Left renal cortex interstitium (tissue), 4 donors: ENCODE results near the gene CFAP46. TPM values are rescaled to one million over a fixed set of nuclear protein-coding genes. Genes with fewer than 3 reads are reported as not detected.
"Not testable (repeated sequence)": the region's sequence is repeated elsewhere in the genome, so short reads cannot be mapped to it uniquely, and the experiment has no call there.

ENCODE experiments used
- DNase-seq, 4 donors: peaks; one replicate each; pipeline ENCODE4 v3.0.0-alpha.2; 2013; ENCODE audit warnings: low read depth in 4 of 4, low spot score in 2 of 4, missing footprints in 1 of 4
- polyA plus RNA-seq, 4 donors: library from polyadenylated mRNA; unstranded; fragments of 120-200 nt; gene quantifications; one replicate each; pipeline ENCODE4 v1.2.1, GENCODE V29; 2013; ENCODE audit not compliant: insufficient read length in 4 of 4

Gene CFAP46
- polyA plus RNA-seq, 4 donors, result 6.2 to 12.3 (median 9.4) TPM

DNA sequence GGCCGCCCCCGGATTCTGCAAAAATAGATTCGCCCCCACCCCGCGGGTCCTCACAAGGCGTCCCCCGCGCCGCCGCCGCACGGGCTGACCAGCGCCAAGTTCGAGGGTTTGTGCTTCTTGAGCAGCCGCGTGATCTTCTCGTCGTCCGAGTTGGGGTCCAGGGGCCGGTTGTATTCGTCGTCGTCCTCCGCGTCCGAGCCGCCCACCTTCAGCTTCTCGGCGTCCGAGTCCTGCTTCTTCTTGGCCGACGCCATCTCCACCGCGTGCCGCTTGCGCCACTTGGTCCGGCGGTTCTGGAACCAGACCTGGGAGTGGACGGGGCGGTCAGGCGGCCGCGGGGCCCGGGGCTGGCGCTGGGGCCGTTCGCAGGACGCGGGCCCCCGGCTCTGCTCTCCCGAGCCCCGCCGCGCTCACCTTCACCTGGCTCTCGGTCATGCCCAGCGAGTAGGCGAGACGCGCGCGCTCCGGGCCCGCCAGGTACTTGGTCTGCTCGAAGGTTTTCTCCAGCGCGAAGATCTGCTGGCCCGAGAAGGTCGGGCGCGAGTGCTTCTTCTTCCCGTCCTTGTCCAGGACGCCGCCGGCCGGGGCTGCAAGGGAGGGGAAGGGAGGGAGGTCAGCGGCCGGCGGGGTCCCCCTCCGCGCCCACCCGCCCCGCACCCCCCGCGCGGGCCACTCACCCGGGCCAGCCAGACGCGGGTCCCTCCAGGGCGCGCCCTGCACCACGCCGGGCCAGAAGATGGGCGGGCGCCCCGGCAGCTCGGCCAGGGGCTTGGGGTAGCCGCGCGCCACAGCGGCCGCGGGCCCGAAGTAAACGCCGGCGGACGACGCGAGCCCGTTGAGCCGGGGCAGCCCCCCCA lies 157.3 kb downstream of the CFAP46 start:
- DNase-seq, result no peak

DNA sequence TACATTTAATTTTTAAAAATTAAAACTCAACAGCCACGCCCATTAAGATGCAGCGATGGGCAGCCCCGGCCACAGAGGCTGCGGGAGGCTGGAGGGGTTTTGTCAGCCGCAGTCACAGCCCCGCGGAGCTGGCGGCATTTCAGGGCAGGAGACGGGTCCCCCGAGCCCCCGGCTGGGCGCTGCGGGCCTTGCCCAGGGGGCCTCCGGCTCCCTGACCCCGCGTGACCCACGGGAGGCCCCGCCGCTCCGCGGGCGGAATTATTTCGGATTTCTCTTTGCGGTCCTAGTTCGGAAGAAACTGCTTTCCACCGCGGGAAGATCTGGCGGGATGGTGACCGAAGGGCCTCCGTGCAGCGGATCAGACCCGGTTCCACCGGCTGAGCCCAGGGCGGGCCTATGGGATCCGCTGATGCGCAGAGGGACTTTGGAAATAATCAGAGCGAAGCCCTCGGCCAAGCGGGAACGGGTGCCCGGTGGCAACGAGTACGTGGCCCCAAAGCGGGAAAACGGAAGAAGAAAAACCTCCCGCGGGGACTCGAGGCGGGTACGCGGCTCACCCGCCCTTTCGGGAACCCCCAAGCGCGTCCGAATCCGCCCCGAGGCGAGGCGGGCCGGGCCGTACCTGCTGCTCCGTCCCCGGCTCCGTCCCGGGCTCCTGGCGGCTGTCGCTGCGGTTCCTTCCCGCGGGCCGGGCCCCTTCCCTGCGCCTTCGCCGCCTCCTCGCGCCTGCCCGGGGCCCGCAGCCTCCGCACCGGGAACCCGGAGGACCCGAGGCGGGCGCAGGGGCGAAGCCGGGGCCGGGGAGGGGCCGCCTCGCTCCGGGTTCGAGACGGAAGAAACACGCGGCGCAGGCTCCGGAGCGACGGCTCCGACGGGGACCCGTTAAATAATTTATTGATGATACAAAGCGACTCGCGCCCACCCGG lies 158.2 kb downstream of the CFAP46 start:
- DNase-seq, result no peak

DNA sequence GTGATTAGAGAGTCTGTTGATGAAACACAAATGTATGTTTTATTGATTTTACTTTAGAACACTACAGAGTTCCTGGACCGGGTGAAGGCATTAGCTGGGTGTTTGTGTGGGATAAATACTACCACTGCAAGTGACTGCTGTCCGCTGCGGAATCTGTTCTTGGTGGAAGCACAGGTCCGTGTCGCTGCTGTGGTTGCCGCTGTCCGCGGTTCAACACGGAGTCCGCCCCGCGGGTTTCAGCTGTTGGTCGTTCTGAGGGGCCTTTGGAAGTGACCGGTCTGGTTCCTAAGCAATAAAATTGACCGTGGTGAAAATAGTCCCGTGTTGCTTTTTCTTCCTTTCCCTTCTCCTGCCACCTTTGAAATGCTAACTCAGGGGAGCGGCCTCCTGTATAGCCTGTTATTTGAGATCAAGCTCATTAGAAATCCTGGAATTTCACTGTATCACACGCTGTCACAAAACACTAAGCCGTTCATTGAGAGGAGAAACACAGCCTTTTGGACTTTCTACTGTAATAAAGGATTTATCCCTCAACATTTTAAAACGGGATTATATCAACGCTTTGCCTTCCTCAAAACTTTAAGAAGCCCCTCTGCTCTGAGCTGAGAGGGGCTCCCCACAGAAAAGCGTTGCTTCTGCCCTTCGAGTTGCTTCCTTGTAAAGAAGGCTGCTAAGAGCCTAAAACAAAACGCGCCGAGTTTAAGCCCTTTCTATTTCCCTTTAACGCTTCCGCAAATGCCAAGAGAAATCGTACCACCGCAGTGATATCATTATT lies 159.0 kb downstream of the CFAP46 start:
- DNase-seq, result no peak

DNA sequence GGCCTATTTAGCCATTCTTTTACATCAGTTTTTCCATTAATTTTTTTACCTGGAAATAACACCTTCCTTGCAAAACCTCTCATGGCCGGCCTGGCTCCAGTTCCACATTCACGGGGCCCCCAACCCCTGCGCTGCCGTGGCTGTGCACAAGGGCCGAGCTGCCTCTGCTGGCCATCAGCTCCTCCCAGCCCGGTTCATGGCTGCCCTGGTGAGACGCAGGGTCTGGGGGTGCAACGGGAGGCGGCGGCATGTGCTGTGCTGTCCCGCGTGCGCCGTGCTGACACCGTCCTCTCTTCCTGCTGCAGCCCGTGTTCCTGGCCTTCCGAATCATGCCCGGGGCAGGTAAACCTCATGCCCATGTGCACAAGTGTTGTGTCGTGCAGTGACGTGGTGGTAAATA lies 160.8 kb downstream of the CFAP46 start:
- DNase-seq, result no peak

DNA sequence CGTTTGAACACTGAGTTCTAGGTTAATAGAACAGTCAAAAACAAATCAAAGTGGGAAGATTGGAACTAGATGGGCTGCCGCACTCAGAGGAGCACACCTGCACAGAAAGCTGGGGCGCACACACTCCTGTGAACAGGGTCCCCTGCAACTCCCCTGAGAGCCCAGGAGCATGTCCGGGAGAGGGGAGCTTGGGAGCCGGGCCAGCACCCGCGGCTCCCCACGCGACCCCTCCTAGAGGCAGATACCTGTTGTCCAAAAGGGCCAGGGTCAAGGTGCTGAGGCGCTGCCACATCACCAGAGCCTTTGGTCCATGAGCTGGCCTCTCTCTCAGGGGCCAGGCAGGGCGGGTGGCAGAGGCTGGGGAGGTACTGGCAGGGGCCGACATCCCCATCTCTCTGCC lies 162.0 kb downstream of the CFAP46 start:
- DNase-seq, result no peak

DNA sequence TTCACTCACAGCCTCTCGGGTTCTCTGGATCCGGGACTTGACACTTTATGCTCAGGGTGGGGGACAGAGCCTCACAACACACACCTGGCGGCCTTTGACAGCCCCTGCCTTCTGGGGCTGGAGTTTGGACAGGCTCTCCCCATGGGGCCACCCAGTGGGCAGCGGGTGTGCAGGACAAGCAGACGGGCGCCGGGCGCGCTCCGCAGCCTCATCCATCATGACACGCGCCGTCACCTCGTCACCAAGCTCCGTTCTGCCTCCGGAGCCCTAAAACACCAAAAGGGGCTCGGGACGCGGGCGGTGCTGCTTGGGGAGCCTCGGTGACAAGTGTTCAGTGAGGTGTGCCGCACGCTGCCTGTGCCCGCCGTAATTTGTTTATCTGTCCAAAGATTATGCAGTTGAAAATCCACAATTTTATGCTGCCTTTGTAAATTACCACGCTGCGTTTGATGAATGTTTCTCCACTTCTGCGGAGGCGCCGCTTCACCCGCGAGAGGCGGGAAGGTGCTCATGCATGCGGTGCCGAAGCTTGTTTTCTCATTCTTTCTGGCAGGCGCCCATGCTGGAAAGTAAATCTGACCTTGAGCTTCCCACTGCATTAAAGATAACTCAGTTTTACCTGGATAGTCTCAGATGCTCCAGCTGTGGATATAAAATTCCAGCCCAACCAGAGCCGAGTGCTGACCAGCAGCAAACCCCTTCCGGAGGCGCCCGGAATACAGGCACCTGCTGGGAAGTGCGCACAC lies 162.6 kb downstream of the CFAP46 start:
- no peak for DNase-seq

DNA sequence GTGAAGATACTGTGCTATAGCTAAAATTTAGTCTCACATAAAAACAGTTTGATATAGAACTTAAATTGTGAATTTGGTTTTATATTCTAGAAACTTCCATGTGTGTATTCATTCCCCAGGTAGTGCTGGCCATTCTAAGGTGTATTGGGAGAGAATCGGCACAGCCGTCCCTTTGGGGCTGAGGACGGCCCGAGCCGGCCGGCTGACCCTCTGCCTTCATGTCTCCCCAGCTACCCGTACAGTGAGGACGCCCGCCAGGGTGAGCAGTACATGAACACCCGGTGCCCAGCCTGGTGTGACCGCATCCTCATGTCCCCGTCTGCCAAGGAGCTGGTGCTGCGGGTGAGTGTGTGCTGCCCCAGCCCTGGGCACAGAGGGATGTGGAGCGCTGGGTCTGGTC lies 164.9 kb downstream of the CFAP46 start:
- no peak for DNase-seq

DNA sequence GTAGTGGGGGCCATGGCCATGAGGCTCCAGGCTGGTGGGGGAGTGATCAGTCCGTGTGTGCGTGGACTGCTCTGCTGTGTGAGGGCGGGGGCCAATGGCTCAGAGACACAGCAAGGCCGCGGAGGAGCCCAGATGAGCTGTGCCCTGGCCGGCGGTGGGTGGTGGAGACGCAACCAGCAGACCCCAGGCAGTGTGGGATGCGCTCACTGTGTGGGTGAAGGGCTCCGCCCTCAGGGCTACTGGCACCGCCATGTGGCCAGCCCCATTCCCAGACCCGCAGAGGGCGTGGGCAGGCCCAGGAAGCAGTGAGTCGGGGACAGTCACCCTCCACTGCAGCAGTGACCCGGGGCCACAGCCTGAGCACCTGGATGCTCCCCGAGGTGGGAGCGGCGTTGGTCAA lies 165.5 kb downstream of the CFAP46 start:
- no peak for DNase-seq

DNA sequence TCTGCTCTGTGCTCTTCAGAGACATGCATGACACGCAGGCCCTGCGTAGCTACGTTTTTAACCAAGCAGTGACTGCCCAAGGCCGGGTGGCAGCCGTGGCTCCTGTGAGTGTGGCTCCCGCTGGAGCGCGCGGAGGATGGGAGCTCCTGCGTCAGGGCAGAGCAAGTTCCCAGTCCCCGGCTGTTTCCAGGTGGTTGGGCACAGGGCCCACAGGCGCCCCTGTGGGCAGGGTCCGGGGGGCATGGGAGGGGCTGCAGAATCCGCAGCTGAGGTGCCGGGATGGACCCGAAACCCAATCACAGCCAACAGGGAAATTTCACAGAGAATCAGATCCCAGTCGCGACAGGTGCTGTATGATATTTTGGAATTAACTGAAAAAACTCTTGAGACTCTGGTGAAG lies 166.2 kb downstream of the CFAP46 start:
- DNase-seq, result no peak

DNA sequence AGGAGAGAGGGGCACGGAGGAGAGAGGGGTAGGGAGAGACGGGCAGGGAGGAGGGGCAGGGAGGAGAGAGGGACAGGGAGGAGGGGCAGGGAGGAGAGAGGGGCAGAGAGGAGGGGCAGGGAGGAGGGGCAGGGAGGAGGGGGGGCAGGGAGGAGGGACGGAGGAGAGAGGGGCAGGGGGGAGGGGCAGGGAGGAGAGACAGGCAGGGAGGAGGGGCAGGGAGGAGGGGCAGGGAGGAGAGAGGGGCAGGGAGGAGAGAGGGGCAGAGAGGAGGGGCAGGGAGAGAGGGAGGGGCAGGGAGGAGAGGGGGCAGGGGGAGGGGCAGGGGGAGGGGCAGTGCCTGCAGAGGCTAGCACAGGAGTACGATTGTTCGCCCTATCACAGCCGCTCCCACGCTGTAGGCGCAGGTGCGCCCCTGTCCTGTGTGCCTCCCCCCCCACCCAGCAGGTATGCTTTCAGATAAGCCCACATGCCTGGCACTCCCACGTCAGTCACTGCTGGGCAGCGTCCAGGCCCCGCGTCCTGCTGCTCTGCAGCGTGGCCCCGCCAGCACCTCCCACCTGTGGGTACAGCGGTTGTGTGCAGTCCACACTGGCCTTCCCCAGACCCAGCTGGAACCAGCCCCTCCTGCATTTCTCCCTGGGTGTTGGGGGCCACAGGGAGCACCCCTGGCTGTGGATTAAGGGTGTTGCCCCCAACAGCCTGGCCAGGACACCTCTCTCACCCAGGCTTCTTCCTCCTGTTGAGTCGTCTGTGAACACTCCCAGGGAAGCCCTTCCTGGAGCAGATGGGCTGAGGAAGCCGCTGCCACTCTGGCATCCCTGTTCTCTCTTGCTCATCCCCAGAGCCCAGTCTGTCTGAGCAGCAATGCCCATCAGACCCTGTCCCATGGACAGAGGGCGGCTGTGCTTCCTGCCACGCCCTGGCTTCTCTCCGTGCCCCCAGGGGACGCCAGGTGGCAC lies 167.2 kb downstream of the CFAP46 start:
- no peak for DNase-seq

DNA sequence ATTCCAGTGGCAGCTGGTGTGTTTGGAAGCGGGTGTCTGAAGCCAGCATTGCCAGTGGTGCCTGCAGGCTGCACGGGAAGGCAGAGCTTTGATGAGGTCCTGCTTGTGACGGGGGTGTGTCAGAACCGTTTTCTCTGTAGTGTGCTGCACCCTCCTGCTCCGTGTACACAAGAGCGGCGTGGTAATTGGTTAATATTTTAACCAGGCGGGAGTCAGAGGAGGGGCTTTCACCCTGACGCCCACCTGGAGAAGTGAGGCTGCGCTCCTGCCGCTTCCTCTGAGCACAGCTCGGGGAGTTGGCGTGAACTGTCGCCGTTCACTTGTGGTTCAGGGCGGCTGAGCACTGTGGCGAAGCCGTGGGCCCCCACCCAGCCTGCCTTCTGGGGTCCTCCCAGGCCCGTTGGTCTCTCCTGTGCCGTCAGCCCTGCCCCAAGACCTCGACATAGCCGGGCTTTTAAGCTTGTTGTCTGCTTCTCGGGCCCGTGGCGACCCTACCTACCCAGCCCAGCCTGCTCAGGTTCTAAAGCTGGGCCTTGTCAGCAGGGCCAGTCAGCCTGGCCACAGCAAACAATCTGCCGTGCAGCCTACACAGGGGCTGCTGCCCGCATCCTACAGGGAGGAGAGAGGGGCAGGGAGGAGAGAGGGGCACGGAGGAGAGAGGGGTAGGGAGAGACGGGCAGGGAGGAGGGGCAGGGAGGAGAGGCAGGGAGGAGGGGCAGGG lies 168.0 kb downstream of the CFAP46 start:
- no peak for DNase-seq

DNA sequence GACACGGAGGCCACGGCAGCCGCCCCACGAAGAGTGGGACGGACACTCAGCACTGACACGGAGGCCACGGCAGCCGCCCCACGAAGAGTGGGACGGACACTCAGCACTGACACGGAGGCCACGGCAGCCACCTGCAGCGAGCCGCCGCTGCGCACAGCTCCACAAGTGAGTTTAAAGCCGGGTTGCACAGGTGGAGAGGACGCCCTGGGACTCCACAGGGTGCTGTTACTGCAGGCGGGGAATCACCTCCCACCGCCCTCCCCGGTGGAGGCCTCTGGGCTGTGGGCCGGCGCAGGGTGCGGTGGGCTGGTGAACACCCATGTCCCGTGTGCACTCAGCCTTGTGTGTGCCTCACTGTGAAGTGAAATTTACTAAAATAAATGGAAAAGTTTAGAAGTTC lies 169.6 kb downstream of the CFAP46 start:
- not testable (repeated sequence) for DNase-seq

DNA sequence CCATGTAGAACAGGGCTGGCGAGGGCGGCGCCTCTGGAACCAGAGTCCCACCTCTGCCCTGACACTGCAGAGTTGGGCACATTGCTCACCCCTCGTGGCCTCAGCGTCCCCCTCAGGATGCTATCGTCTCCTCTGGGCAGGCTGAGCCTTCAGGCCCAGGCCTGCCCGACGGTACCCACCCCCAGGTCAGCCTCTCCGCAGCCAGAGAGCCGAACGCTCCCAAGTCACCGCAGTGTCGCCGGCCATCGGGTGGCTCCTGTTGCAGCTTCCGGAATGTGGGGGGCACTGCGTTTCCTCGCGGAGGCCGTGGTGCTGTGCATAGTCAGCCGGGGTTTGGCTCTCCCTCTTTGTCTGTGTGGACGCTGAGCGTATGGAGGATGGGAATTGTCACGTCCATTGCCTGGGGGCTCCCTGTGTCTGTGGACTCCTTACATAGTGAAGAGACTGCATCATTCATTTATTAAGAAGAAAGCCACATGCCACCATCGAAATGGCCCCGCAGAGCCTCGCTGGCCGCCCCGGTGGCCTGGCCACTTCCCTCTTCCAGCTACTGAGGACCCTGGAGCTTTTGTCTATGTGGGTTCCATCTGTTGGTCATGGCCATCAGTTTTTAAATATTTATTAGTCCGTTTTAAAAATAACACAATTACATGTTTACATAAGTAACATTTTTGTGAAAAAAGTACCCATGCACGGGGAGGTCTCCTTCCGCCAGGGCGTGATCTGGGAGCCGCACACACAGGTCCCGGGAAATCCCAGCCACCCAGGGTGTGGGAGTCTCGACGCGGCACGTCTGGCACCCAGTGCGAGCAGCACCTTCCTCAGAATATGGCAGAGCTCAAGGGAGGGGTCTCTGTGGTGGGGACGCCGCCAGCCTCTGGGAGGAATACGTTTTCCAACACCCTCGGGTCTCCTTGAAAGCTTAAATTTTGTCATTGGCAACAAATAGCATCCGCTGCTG lies 172.0 kb downstream of the CFAP46 start:
- DNase-seq, result no peak

DNA sequence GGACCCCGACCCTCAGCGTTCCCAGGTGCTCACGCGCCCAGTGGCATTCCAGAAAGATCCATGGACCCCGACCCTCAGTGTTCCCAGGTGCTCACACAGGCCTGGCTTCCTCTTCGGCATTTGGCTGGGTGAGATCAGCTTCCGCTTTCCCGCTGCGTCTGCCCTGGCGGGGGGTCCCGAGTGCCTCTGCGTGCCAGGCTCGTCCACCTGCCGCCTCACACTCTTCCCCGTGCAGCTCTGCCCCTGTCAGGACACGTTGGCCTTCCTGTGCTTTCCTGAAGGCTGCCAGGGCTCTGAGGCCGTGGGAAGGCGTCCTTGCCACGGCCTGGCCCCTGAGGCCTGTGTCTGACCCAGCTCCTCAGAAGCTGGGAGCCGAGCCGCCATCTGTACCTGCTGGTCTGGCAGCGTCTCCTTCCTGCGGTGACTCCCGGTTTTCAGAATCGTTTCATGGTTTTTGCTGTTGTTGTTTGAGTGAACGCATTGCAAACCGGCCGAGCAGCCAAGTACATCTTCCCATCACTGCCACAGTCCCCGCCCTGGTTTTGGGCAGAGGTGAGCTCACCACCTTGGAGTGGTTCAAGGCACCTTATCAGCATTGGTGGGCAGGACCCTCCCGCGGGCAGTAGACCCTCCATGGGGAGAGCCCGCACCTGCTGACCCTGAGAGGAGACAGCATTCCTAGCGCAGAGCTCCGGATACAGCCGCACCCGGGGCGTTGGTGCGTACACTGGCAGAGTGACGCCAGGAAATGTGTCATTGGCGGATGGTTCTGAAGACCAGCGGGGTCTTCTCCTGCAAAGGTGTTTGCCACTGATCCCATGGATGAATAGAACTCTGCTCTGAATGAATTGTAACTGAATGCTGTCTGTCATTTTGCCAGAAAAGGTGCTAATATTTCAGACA lies 173.8 kb downstream of the CFAP46 start:
- DNase-seq, result no peak

DNA sequence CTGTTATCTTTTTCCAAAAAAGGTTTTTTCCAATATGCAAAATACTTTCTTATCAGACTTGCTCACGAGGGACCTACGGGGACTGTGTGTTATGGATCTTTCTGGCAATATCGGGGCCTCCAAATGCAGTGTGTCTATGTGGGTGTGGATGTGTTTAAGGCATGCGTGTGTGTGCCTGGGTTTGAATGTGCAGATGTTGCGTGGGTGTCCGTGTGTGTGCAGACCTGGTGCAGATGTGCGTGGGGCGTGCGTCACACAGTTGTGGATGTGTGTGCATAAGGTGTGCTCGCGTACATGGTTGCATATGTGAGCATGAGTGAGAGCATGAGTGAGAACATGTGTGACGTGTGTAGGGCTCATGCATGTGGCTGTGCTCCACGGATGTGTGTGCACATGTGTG lies 176.1 kb downstream of the CFAP46 start:
- DNase-seq, result no peak

DNA sequence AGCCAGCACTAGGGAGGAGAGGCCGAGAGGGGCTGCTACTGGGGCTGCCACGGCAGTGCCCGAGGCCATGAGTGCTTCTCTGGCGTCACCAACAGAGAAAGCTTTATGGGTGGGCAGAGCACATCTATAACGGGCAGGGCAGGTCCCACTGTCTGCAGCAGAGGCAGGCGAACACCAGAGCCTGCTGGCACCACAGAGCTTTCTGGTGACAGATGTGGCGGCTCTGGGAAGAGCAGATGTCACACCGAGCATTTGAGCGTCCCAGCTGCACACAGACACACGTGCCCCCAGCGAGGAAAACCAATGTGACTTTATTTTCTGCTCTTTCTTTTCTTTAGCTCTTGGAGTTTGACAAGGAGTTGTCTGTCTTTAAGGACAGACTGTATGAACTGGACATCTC lies 176.9 kb downstream of the CFAP46 start:
- DNase-seq, result no peak
